Sigmoid colon (tissue), 4 donors: ENCODE data around the gene MAN2A2.

ENCODE experiments used
- POLR2A ChIP-seq, 2 donors: fragments of 450-650 bp; IDR thresholded peaks; one replicate each; pipeline ENCODE4 v1.6.1; 2016; ENCODE audit warnings: antibody characterized with exemption in 2 of 2, mild to moderate bottlenecking in 2 of 2, moderate library complexity in 2 of 2
- POLR2AphosphoS5 ChIP-seq, 4 donors: sonication (generic); formaldehyde crosslinking; IDR thresholded peaks; one replicate each; pipeline ENCODE4 v1.6.1; 2017; ENCODE audit warnings: antibody characterized with exemption in 4 of 4
- TF ChIP-seq, protein P1 (sequence below), 4 experiments: fragments of 450-650 bp in 3 of 4; fragments of 200-600 bp in 1 of 4; IDR thresholded peaks; one replicate each; pipeline ENCODE4 v1.5.1; 2016 to 2019; ENCODE audit warnings: antibody characterized with exemption in 4 of 4, mild to moderate bottlenecking in 3 of 4, moderate library complexity in 2 of 4

DNA sequence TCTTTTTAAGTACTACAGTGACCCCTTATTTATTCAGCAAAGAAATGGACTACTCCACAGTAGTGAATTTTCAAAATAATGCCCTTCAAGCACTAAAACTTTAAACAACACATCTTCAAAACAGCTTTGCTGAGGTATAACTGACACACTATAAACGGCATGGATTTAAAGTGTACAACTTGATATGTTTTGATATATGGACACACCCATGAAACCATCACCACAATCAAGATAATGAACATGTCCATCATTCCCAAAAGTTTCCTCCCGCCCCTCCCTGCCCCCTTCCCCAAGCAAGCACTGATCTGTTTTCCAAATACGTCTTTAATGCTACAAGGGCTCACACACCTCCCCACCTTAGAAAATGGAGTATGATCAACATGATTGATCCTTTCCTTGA, 36.3 kb upstream of the MAN2A2 start:
- TF ChIP-seq POLR2A (IDR thresholded peaks at IDR 0.05) (no peak), POLR2AphosphoS5 (IDR thresholded peaks at IDR 0.05) (no peak)
- TF ChIP-seq, protein P1, sequence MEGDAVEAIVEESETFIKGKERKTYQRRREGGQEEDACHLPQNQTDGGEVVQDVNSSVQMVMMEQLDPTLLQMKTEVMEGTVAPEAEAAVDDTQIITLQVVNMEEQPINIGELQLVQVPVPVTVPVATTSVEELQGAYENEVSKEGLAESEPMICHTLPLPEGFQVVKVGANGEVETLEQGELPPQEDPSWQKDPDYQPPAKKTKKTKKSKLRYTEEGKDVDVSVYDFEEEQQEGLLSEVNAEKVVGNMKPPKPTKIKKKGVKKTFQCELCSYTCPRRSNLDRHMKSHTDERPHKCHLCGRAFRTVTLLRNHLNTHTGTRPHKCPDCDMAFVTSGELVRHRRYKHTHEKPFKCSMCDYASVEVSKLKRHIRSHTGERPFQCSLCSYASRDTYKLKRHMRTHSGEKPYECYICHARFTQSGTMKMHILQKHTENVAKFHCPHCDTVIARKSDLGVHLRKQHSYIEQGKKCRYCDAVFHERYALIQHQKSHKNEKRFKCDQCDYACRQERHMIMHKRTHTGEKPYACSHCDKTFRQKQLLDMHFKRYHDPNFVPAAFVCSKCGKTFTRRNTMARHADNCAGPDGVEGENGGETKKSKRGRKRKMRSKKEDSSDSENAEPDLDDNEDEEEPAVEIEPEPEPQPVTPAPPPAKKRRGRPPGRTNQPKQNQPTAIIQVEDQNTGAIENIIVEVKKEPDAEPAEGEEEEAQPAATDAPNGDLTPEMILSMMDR (IDR thresholded peaks at IDR 0.05), result no peak
